Neuronal stem cell (in vitro differentiated cells): ENCODE results near the gene SCGB1A1.

ENCODE experiments used
- DNase-seq: peaks from one replicate; pipeline ENCODE4 v3.0.0-alpha.2; 2013; ENCODE audit warnings: low spot score
- H2AFZ ChIP-seq: one replicate; pipeline ENCODE4 v1.6.1; 2013; ENCODE audit warnings: mild to moderate bottlenecking, low read length, inconsistent platforms
- H2AK5ac ChIP-seq: 2 replicates; pipeline ENCODE4 v1.6.1; 2013; ENCODE audit warnings: low read depth, mild to moderate bottlenecking, inconsistent platforms, low read length, moderate library complexity, mixed read lengths
- H2BK120ac ChIP-seq: 2 replicates; pipeline ENCODE4 v1.6.1; 2013; ENCODE audit warnings: low read depth, mild to moderate bottlenecking, inconsistent platforms, low read length, moderate library complexity, mixed read lengths
- H2BK12ac ChIP-seq: one replicate; pipeline ENCODE4 v1.6.1; 2013; ENCODE audit warnings: low read length, inconsistent platforms
- H2BK15ac ChIP-seq: 2 replicates; pipeline ENCODE4 v1.6.1; 2013; ENCODE audit warnings: mild to moderate bottlenecking, low read length, inconsistent platforms, mixed read lengths
- H2BK5ac ChIP-seq: one replicate; pipeline ENCODE4 v1.6.1; 2013; ENCODE audit warnings: inconsistent platforms, mild to moderate bottlenecking, low read length, moderate library complexity
- H3K14ac ChIP-seq: one replicate; pipeline ENCODE4 v1.6.1; 2013; ENCODE audit warnings: low read length, inconsistent platforms
- H3K18ac ChIP-seq: 2 replicates; pipeline ENCODE4 v1.6.1; 2013; ENCODE audit warnings: low read length, inconsistent platforms
- H3K23ac ChIP-seq: 2 replicates; pipeline ENCODE4 v1.6.1; 2013; ENCODE audit warnings: low read depth, mild to moderate bottlenecking, mixed read lengths, low read length, inconsistent platforms; ENCODE audit not compliant: poor library complexity
- H3K27ac ChIP-seq: replicated peaks from 3 replicates; pipeline ENCODE4 v1.5.1; 2013; ENCODE audit warnings: low read length, inconsistent platforms
- H3K27me3 ChIP-seq, 3 experiments: 2 replicates each; pipeline ENCODE4 v1.6.1; 2013; ENCODE audit warnings: low read length in 3 of 3, mild to moderate bottlenecking in 2 of 3, inconsistent platforms in 1 of 3, low read depth in 1 of 3, mixed read lengths in 1 of 3, moderate library complexity in 1 of 3; ENCODE audit not compliant: control insufficient read depth in 3 of 3, insufficient read depth in 3 of 3
- H3K36me3 ChIP-seq, 2 donors: replicated peaks in 1 of 2; 2 replicates each; pipeline ENCODE4 v1.6.1; 2013; ENCODE audit warnings: low read length in 2 of 2; ENCODE audit not compliant: control insufficient read depth in 2 of 2, insufficient read depth in 2 of 2
- H3K4ac ChIP-seq: 2 replicates; pipeline ENCODE4 v1.6.1; 2013; ENCODE audit warnings: inconsistent platforms, mild to moderate bottlenecking, low read length, moderate library complexity
- H3K4me1 ChIP-seq, 2 donors: 1 replicate in 1 of 2; 2 replicates in 1 of 2; pipeline ENCODE4 v1.6.1; 2013; ENCODE audit warnings: low read length in 2 of 2, low read depth in 1 of 2; ENCODE audit not compliant: control insufficient read depth in 2 of 2, insufficient read depth in 1 of 2
- H3K4me2 ChIP-seq: one replicate; pipeline ENCODE4 v1.6.1; 2013; ENCODE audit warnings: mild to moderate bottlenecking, low read length, inconsistent platforms; ENCODE audit not compliant: insufficient read depth, poor library complexity, severe bottlenecking
- H3K4me3 ChIP-seq, 2 donors: 2 replicates each; pipeline ENCODE4 v1.5.1; 2013; ENCODE audit warnings: low read length in 2 of 2, mild to moderate bottlenecking in 2 of 2, inconsistent platforms in 1 of 2, moderate library complexity in 1 of 2
- H3K79me1 ChIP-seq: one replicate; pipeline ENCODE4 v1.6.1; 2013; ENCODE audit warnings: low read depth, mild to moderate bottlenecking, inconsistent platforms, low read length, moderate library complexity
- H3K9ac ChIP-seq: one replicate; pipeline ENCODE4 v1.6.1; 2013; ENCODE audit warnings: mild to moderate bottlenecking, low read depth, low read length, inconsistent platforms; ENCODE audit not compliant: poor library complexity
- H3K9me3 ChIP-seq, 2 donors: replicated peaks in 1 of 2; 2 replicates each; pipeline versions ENCODE3 to v1.6.1; 2013; ENCODE audit warnings: low read length in 2 of 2, mild to moderate bottlenecking in 2 of 2, inconsistent platforms in 1 of 2, low read depth in 1 of 2, mixed read lengths in 1 of 2, moderate library complexity in 1 of 2; ENCODE audit not compliant: control insufficient read depth in 2 of 2, insufficient read depth in 1 of 2
- H4K8ac ChIP-seq: one replicate; pipeline ENCODE4 v1.6.1; 2013; ENCODE audit warnings: low read depth, mild to moderate bottlenecking, inconsistent platforms, low read length, moderate library complexity
- H4K91ac ChIP-seq: one replicate; pipeline ENCODE4 v1.6.1; 2013; ENCODE audit warnings: low read length, low read depth, mild to moderate bottlenecking, inconsistent platforms; ENCODE audit not compliant: poor library complexity
- WGBS, 2 donors: extraction: QIAGEN DNeasy Blood & Tissue Kit; methylation state at CpG; one replicate each; pipeline ENCODE4 v1.1.7; 2013; ENCODE audit warnings: missing lambda C conversion rate in 2 of 2, mixed read lengths in 1 of 2; ENCODE audit not compliant: insufficient read length in 2 of 2, insufficient replicate concordance in 1 of 2; ENCODE audit errors: extremely low coverage in 2 of 2; 5-methylcytosine and 5-hydroxymethylcytosine counted together

The SCGB1A1 gene

DNA sequence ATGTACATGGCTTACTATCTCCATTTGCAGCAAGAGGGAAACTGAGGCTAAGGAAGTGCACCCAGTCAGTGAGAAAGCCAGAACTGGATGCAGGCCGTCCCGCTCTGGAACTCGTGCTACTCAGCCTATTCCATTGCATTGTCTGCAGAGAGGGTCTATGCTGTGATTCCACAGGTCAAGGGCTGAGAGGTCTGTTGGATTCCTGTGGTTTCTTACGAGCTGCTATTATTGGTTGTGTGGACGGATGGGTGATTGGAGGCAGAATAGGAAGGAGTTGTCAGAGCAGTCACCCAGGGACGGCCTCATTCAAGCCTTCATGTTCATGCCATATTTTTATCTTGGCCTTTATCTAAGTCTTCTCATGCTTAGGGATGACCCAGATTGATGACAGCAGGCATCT, 33.4 kb downstream of the SCGB1A1 start:
- Histone ChIP-seq H4K8ac (no peak overlapping the region), H3K27me3 (peaks cover 0 to 11% (median 0%) of the 10 kb centered on the region in 3 experiments), H2AFZ (no peak overlapping the region), H3K4me1 (no peaks in the 10 kb centered on the region), H3K23ac (no peak overlapping the region), H2BK5ac (no peak overlapping the region), H2BK120ac (no peak overlapping the region), H4K91ac (no peak overlapping the region), H2AK5ac (no peak overlapping the region), H3K36me3 (no peaks in the 10 kb centered on the region), H3K79me1 (no peaks in the 10 kb centered on the region), H3K27ac (no peak overlapping the region), H3K9ac (no peak overlapping the region), H3K4me3 (no peak overlapping the region), H2BK15ac (no peak overlapping the region), H3K4me2 (no peak overlapping the region), H3K4ac (no peak overlapping the region), H3K14ac (no peak overlapping the region), H3K18ac (no peak overlapping the region), H2BK12ac (no peak overlapping the region), H3K9me3 (peaks cover 3 to 8% of the 10 kb centered on the region in 2 donors)
- WGBS, 2 donors = no CpG with 5 or more reads among the region's 6 CpGs
- DNase-seq = no peak

DNA sequence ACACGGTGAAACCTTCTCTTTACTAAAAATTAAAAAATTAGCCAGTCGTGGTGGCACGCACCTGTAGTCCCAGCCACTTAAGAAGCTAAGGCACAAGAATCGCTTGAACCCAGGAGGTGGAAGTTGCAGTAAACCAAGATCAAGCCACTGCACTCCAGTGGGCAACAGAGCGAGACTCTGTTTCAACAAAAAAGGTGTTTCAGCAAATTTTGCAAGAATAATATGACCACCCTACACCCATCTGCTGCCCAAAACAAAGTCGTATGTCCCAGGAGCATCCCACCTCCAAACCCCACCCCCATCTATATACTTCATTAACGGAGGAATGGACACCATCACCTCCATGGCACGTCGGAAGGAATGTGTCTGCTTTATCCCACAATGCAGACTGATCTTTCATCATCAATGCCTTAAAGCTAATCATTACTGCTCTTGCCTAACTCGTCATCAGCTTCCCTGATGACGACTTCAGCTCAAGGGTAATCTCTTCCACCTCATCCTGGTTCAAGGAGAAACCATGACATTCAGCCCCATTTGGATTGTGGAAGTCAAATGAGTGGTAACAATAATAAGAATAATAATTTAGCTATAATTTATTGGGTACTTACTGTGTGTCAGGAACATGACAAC, 34.1 kb downstream of the SCGB1A1 start:
- Histone ChIP-seq H3K79me1 (no peaks in the 10 kb centered on the region), H3K36me3 (no peaks in the 10 kb centered on the region), H2BK120ac (no peak overlapping the region), H3K27ac (no peak overlapping the region), H2BK5ac (no peak overlapping the region), H2AFZ (no peak overlapping the region), H2AK5ac (no peak overlapping the region), H2BK12ac (no peak overlapping the region), H3K9me3 (peaks cover 3 to 8% of the 10 kb centered on the region in 2 donors), H3K9ac (no peak overlapping the region), H3K4me3 (no peak overlapping the region), H3K4ac (no peak overlapping the region), H3K23ac (no peak overlapping the region), H3K4me2 (no peak overlapping the region), H3K18ac (no peak overlapping the region), H2BK15ac (no peak overlapping the region), H3K27me3 (peaks cover 0 to 4% (median 0%) of the 10 kb centered on the region in 3 experiments), H4K8ac (no peak overlapping the region), H3K4me1 (no peaks in the 10 kb centered on the region), H3K14ac (no peak overlapping the region), H4K91ac (no peak overlapping the region)
- no peak for DNase-seq
- no CpG with 5 or more reads among the region's 11 CpGs for WGBS, 2 donors

- peaks cover 3 to 8% of the 10 kb centered on the region in 2 donors for H3K9me3 ChIP-seq
- H2BK5ac ChIP-seq = no peak overlapping the region
- H3K27me3 ChIP-seq = no peaks in the 10 kb centered on the region
- H3K9ac ChIP-seq = no peak overlapping the region
- H3K4me3 ChIP-seq = no peak overlapping the region
- no peak overlapping the region for H4K91ac ChIP-seq
- no peak overlapping the region for H2BK15ac ChIP-seq
- no peaks in the 10 kb centered on the region for H3K79me1 ChIP-seq
- no peak overlapping the region for H3K23ac ChIP-seq
- H3K18ac ChIP-seq = no peak overlapping the region
- no CpG with 5 or more reads among the region's 4 CpGs for WGBS, 2 donors
- H3K4me1 ChIP-seq = no peaks in the 10 kb centered on the region
- H2AK5ac ChIP-seq = no peak overlapping the region
- no peak for DNase-seq
- H4K8ac ChIP-seq = no peak overlapping the region
- H2BK12ac ChIP-seq = no peak overlapping the region
- H3K4ac ChIP-seq = no peak overlapping the region
- no peak overlapping the region for H2AFZ ChIP-seq
- H3K14ac ChIP-seq = no peak overlapping the region
- no peak overlapping the region for H2BK120ac ChIP-seq
- H3K27ac ChIP-seq = no peak overlapping the region
- no peaks in the 10 kb centered on the region for H3K36me3 ChIP-seq
- no peak overlapping the region for H3K4me2 ChIP-seq
Measured at GRCh38 chr11:62456630-62457029, 37.8 kb downstream of the SCGB1A1 start.

DNA sequence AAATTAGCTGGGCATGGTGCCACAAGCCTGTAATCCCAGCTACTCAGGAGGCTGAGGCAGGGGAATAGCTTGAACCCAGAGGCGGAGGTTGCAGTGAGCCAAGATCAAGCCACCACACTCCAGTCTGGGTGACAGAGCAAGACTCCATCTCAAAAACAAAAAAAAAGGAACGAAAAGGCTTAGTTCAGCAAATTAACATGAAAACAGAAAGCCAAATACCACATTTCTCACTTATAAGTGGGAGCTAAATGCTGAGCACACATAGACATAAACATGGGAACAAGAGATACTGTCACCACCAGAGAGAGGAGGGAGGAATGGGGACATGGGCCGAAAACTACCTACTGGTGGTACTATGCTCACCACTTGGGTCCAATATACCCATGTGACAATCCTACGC, 38.6 kb downstream of the SCGB1A1 start:
- H3K14ac ChIP-seq = no peak overlapping the region
- no peak overlapping the region for H4K8ac ChIP-seq
- H3K27me3 ChIP-seq = no peaks in the 10 kb centered on the region
- no peak overlapping the region for H3K9ac ChIP-seq
- H3K4me1 ChIP-seq = peaks cover 0 to 1% of the 10 kb centered on the region in 2 donors
- peaks cover 3 to 8% of the 10 kb centered on the region in 2 donors for H3K9me3 ChIP-seq
- no peak overlapping the region for H3K27ac ChIP-seq
- no peaks in the 10 kb centered on the region for H3K36me3 ChIP-seq
- H2AFZ ChIP-seq = no peak overlapping the region
- no peak for DNase-seq
- H3K79me1 ChIP-seq = no peaks in the 10 kb centered on the region
- no CpG with 5 or more reads among the region's 4 CpGs for WGBS, 2 donors
- no peak overlapping the region for H2BK120ac ChIP-seq
- no peak overlapping the region for H4K91ac ChIP-seq
- H3K4ac ChIP-seq = no peak overlapping the region
- H3K4me3 ChIP-seq = no peak overlapping the region
- H3K4me2 ChIP-seq = no peak overlapping the region
- H2BK5ac ChIP-seq = no peak overlapping the region
- H2BK15ac ChIP-seq = no peak overlapping the region
- no peak overlapping the region for H3K23ac ChIP-seq
- H2AK5ac ChIP-seq = no peak overlapping the region
- H3K18ac ChIP-seq = no peak overlapping the region
- H2BK12ac ChIP-seq = no peak overlapping the region
